ENCODE results near the gene SVOP. TPM values are rescaled to one million over a fixed set of nuclear protein-coding genes. Genes with fewer than 3 reads are reported as not detected.

SVOP gene
- total and polyA plus RNA-seq, 2 experiments from 2014 or later: 0.10 TPM; not detected in 1

DNA sequence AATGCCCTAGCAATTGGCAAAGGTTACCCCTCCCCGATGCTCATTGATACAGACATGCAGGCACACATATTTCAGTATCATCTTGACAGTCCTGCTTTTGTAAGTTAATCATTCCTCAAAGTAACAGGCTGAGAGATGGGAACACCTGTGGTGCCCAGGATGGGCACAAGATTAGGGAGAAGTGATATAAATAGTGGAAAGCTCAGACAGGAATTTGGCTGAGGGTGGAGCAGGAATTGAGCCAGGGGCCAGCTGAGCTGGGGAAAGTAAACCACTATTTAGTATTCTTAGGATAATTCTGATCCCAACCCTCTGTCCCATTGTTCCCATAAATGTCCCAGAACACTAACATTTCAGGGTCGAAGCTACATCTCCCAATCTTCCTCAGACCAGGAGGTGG, 102.7 kb downstream of the SVOP start:
- Histone ChIP-seq H3K27ac (ENCODE audit: low read depth) (no peak overlapping the region), H3F3A (replicated peaks; ENCODE audit: low read depth) (no peaks in the 10 kb centered on the region), H3K27me3 (ENCODE audit: insufficient read depth) (no peaks in the 10 kb centered on the region), H2AFZ (no peak overlapping the region), H3K4me3 (no peak overlapping the region), H3K79me2 (replicated peaks; ENCODE audit: insufficient read depth) (no peaks in the 10 kb centered on the region), H4K20me1 (replicated peaks; ENCODE audit: insufficient read depth) (no peaks in the 10 kb centered on the region), H3K4me1 (ENCODE audit: insufficient read depth) (no peaks in the 10 kb centered on the region), H3K4me2 (no peak overlapping the region), H3K36me3 (ENCODE audit: insufficient read depth) (no peaks in the 10 kb centered on the region), H3K9me2 (ENCODE audit: insufficient read depth) (no peaks in the 10 kb centered on the region)
- Mint-ChIP-seq H3K4me1 (0 out of 3 replicates have a peak, but pooled peaks cover 2% of the 10 kb centered on the region), H3K27me3 (ENCODE audit: insufficient read depth, low read depth, poor library complexity) (peaks cover 5% of the 10 kb centered on the region), H3K36me3 (ENCODE audit: low read depth) (no peaks in the 10 kb centered on the region), H3K4me3 (no peak overlapping the region), H3K27ac (no peak overlapping the region), H3K9me3 (no peaks in the 10 kb centered on the region; the same call in 2 of the 3 replicates)
- DNase-seq (ENCODE audit: low spot score) (no peak), ATAC-seq (no peak)
- TF ChIP-seq, protein P1, sequence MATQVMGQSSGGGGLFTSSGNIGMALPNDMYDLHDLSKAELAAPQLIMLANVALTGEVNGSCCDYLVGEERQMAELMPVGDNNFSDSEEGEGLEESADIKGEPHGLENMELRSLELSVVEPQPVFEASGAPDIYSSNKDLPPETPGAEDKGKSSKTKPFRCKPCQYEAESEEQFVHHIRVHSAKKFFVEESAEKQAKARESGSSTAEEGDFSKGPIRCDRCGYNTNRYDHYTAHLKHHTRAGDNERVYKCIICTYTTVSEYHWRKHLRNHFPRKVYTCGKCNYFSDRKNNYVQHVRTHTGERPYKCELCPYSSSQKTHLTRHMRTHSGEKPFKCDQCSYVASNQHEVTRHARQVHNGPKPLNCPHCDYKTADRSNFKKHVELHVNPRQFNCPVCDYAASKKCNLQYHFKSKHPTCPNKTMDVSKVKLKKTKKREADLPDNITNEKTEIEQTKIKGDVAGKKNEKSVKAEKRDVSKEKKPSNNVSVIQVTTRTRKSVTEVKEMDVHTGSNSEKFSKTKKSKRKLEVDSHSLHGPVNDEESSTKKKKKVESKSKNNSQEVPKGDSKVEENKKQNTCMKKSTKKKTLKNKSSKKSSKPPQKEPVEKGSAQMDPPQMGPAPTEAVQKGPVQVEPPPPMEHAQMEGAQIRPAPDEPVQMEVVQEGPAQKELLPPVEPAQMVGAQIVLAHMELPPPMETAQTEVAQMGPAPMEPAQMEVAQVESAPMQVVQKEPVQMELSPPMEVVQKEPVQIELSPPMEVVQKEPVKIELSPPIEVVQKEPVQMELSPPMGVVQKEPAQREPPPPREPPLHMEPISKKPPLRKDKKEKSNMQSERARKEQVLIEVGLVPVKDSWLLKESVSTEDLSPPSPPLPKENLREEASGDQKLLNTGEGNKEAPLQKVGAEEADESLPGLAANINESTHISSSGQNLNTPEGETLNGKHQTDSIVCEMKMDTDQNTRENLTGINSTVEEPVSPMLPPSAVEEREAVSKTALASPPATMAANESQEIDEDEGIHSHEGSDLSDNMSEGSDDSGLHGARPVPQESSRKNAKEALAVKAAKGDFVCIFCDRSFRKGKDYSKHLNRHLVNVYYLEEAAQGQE (IDR thresholded peaks at IDR 0.05; ENCODE audit: unreplicated experiment): no peak
- TF ChIP-seq ZNF462 (CRISPR knock-in tag; IDR thresholded peaks at IDR 0.05) (no peak), POLR2AphosphoS5 (IDR thresholded peaks at IDR 0.05; ENCODE audit: low read depth) (no peak)

All from GM23338 (cell line).